GM12878 (cell line): ENCODE measurements around the gene HDGF. TPM values are rescaled to one million over a fixed set of nuclear protein-coding genes. Genes with fewer than 3 reads are reported as not detected.
A peak's percentile ranks its signal among the peaks of the same experiment; 100 is the strongest.

Experiments
- CBX5 ChIP-seq: sonication (generic); IDR thresholded peaks from 2 replicates; pipeline ENCODE4 v1.6.1; 2016; ENCODE audit warnings: low read depth, moderate library complexity, mild to moderate bottlenecking, inconsistent platforms
- CHD4 ChIP-seq: fragments of 200-600 bp; sonication (generic); IDR thresholded peaks from 2 replicates; pipeline ENCODE4 v1.6.1; 2016; ENCODE audit warnings: mild to moderate bottlenecking
- CREB1 ChIP-seq: IDR thresholded peaks from 2 replicates; pipeline ENCODE4 v1.6.1; 2012; ENCODE audit warnings: low read depth, mild to moderate bottlenecking, inconsistent platforms
- EP300 ChIP-seq, 2 experiments: fragments of 150-350 bp in 1 of 2; IDR thresholded peaks; 2 replicates each; pipeline ENCODE4 v1.6.1; 2011 to 2012; ENCODE audit warnings: low read depth in 2 of 2, low read length in 2 of 2, borderline replicate concordance in 1 of 2, improper control_type of control experiment in 1 of 2, inconsistent platforms in 1 of 2; ENCODE audit not compliant: control insufficient read depth in 1 of 2
- ETV6 ChIP-seq, 2 experiments: fragments of 450-650 bp in 1 of 2; IDR thresholded peaks in 1 of 2; conservative IDR thresholded peaks in 1 of 2; 2 replicates each; pipeline ENCODE4 v1.6.1; 2014; ENCODE audit warnings: antibody characterized with exemption in 1 of 2, borderline replicate concordance in 1 of 2, low read depth in 1 of 2, mild to moderate bottlenecking in 1 of 2, moderate library complexity in 1 of 2
- FOS ChIP-seq: IDR thresholded peaks from 3 replicates; pipeline ENCODE4 v1.6.1; 2011; ENCODE audit warnings: borderline replicate concordance; ENCODE audit not compliant: insufficient read length; ENCODE audit errors: extremely low read depth
- FOXM1 ChIP-seq: IDR thresholded peaks from 2 replicates; pipeline ENCODE4 v1.6.1; 2012; ENCODE audit warnings: low read depth, mild to moderate bottlenecking, inconsistent platforms, low read length, moderate library complexity
- HDGF ChIP-seq: fragments of 450-650 bp; IDR thresholded peaks from 2 replicates; pipeline ENCODE4 v1.6.1; 2016; ENCODE audit warnings: antibody characterized with exemption
- MEF2B ChIP-seq: fragments of 450-650 bp; IDR thresholded peaks from 2 replicates; pipeline ENCODE4 v1.6.1; 2018; ENCODE audit warnings: mild to moderate bottlenecking, moderate library complexity; ENCODE audit not compliant: partially characterized antibody, poor library complexity, severe bottlenecking
- NR2F1 ChIP-seq: fragments of 450-650 bp; conservative IDR thresholded peaks from 2 replicates; pipeline ENCODE4 v1.6.1; 2017; ENCODE audit warnings: mild to moderate bottlenecking
- PML ChIP-seq: IDR thresholded peaks from 2 replicates; pipeline ENCODE4 v1.6.1; 2012; ENCODE audit warnings: low read length, inconsistent platforms
- POLR2AphosphoS5 ChIP-seq: IDR thresholded peaks from 2 replicates; pipeline ENCODE4 v1.6.1; 2011; ENCODE audit warnings: mild to moderate bottlenecking, low read length, inconsistent platforms
- RELA ChIP-seq: fragments of 450-650 bp; IDR thresholded peaks from 2 replicates; pipeline ENCODE4 v1.8.0; 2014; ENCODE audit warnings: borderline replicate concordance; ENCODE audit not compliant: partially characterized antibody
- STAT3 ChIP-seq: IDR thresholded peaks from 2 replicates; pipeline ENCODE4 v1.6.1; 2011; ENCODE audit warnings: low read depth, low read length, improper control_type of control experiment
- TCF3 ChIP-seq: IDR thresholded peaks from 2 replicates; pipeline ENCODE4 v1.6.1; 2012; ENCODE audit warnings: low read depth, mild to moderate bottlenecking, low read length, borderline replicate concordance; ENCODE audit not compliant: insufficient read depth
- TCF7 ChIP-seq: IDR thresholded peaks from 2 replicates; pipeline ENCODE4 v1.6.1; 2014; ENCODE audit warnings: antibody characterized with exemption, borderline replicate concordance
- polyA plus RNA-seq, 11 experiments: library from polyadenylated mRNA; depleted of rRNA in 4 of 11; unstranded in 6 of 11; stranded (reverse) in 5 of 11; fragments of >200 nt; fragmentation: Nextera tagmentation in 4 of 11; fragmentation: Illumina TruSeq in 1 of 11; extraction: Ambion mirVana in 4 of 11; extraction: Trizol in 1 of 11; gene quantifications; 1 replicate in 1 of 11; 2 replicates in 10 of 11; pipeline versions ENCODE4 v1.2.1 to v1.2.3, GENCODE V29; 2011 to 2016; ENCODE audit warnings: inconsistent platforms in 2 of 11, missing spikeins in 2 of 11, low read depth in 1 of 11
- total RNA-seq, 4 experiments: library from RNA; depleted of rRNA in 3 of 4; stranded (reverse); fragments of >200 nt in 3 of 4; fragmentation: Illumina TruSeq in 1 of 4; extraction: Trizol in 1 of 4; gene quantifications; 2 replicates each; pipeline versions ENCODE4 v1.2.1 to v1.2.3, GENCODE V29; 2013 to 2021
- TF ChIP-seq, protein P1 (sequence below): fragments of 450-650 bp; IDR thresholded peaks from 2 replicates; pipeline ENCODE4 v1.6.1; 2018; ENCODE audit warnings: borderline replicate concordance, mild to moderate bottlenecking; ENCODE audit not compliant: partially characterized antibody
- TF ChIP-seq, protein P2 (sequence below): fragments of 450-650 bp; IDR thresholded peaks from 2 replicates; pipeline ENCODE4 v1.6.1; 2017; ENCODE audit warnings: mild to moderate bottlenecking, moderate library complexity
- TF ChIP-seq, protein P3 (sequence below): IDR thresholded peaks from 2 replicates; pipeline ENCODE4 v1.6.1; 2011; ENCODE audit warnings: borderline replicate concordance, low read depth, mild to moderate bottlenecking, moderate library complexity, mixed read lengths, low read length; ENCODE audit not compliant: insufficient read depth; ENCODE audit errors: extremely low read length
- TF ChIP-seq, protein P4 (sequence below): fragments of 450-650 bp; IDR thresholded peaks from 2 replicates; pipeline ENCODE4 v1.6.1; 2017; ENCODE audit warnings: mild to moderate bottlenecking

Gene HDGF
- total and polyA plus RNA-seq, 10 of the 15 experiments (the other 5 are each of a cell fraction or from before 2014, with no cell fraction given) = 28.3 to 372 (median 209) TPM

DNA sequence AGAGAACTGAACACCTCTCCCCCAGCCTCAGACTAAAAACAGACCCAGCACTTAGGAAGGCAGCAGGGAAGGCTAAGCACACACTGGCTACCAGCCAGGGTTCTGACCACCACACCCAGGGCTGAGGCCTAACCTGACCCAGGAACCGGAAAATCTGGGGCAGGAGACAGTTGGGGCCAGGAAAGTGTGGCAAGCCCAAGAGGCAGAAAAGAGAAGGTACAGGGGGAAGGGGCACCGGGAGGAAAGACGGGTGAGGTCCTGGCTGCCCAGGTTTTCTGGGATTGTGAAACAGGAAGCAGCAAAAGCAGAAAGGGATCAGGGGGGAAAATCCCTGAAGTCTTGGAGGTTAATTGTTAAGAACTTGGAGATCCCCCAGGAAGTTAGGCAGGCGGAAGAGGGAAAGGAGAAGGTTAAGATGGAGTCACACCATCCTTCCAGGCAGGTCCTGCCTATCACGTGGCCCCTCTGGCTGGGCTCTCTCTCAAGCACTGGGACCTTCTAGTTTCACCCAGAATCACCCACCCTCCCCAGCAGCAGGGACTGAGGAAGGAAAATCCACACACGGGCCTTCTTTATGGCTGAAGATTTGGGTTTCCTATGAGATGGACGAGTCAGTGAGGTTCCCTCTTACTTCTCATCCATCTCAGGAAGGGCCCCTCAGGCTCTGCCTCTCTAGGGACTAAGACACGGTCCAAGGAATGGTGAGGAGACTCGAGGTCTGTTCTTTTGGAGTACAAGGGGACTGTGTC lies 2.6 kb downstream of the HDGF start (continued):
- TF ChIP-seq, protein P1, sequence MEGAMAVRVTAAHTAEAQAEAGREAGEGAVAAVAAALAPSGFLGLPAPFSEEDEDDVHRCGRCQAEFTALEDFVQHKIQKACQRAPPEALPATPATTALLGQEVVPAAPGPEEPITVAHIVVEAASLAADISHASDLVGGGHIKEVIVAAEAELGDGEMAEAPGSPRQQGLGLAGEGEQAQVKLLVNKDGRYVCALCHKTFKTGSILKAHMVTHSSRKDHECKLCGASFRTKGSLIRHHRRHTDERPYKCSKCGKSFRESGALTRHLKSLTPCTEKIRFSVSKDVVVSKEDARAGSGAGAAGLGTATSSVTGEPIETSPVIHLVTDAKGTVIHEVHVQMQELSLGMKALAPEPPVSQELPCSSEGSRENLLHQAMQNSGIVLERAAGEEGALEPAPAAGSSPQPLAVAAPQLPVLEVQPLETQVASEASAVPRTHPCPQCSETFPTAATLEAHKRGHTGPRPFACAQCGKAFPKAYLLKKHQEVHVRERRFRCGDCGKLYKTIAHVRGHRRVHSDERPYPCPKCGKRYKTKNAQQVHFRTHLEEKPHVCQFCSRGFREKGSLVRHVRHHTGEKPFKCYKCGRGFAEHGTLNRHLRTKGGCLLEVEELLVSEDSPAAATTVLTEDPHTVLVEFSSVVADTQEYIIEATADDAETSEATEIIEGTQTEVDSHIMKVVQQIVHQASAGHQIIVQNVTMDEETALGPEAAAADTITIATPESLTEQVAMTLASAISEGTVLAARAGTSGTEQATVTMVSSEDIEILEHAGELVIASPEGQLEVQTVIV = no peak
- peak; percentile 73 for TF ChIP-seq POLR2AphosphoS5
- TF ChIP-seq HDGF = 0 out of 2 replicates have a peak, but pooled peaks have one; percentile 44
- TF ChIP-seq CREB1 = no peak
- TF ChIP-seq TCF3 = no peak
- no peak for TF ChIP-seq NR2F1
- TF ChIP-seq CBX5 = no peak
- no peak for TF ChIP-seq PML
- no peak for TF ChIP-seq TCF7
- TF ChIP-seq ETV6 (conservative IDR thresholded peaks at IDR 0.05 in 1 of 2, IDR thresholded peaks at IDR 0.05 in 1 of 2; ENCODE audit: borderline replicate concordance in 1 of 2, low read depth in 1 of 2) = no peak
- 0 out of 4 replicates have a peak, but pooled peaks of 1 of the 2 experiments have one; percentile 15 for TF ChIP-seq EP300 (IDR thresholded peaks at IDR 0.05; ENCODE audit: borderline replicate concordance in 1 of 2, control insufficient read depth in 1 of 2, low read depth in 2 of 2, low read length in 2 of 2)
- TF ChIP-seq, protein P2, sequence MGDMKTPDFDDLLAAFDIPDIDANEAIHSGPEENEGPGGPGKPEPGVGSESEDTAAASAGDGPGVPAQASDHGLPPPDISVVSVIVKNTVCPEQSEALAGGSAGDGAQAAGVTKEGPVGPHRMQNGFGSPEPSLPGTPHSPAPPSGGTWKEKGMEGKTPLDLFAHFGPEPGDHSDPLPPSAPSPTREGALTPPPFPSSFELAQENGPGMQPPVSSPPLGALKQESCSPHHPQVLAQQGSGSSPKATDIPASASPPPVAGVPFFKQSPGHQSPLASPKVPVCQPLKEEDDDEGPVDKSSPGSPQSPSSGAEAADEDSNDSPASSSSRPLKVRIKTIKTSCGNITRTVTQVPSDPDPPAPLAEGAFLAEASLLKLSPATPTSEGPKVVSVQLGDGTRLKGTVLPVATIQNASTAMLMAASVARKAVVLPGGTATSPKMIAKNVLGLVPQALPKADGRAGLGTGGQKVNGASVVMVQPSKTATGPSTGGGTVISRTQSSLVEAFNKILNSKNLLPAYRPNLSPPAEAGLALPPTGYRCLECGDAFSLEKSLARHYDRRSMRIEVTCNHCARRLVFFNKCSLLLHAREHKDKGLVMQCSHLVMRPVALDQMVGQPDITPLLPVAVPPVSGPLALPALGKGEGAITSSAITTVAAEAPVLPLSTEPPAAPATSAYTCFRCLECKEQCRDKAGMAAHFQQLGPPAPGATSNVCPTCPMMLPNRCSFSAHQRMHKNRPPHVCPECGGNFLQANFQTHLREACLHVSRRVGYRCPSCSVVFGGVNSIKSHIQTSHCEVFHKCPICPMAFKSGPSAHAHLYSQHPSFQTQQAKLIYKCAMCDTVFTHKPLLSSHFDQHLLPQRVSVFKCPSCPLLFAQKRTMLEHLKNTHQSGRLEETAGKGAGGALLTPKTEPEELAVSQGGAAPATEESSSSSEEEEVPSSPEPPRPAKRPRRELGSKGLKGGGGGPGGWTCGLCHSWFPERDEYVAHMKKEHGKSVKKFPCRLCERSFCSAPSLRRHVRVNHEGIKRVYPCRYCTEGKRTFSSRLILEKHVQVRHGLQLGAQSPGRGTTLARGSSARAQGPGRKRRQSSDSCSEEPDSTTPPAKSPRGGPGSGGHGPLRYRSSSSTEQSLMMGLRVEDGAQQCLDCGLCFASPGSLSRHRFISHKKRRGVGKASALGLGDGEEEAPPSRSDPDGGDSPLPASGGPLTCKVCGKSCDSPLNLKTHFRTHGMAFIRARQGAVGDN = peak; percentile 69
- no peak for TF ChIP-seq RELA
- TF ChIP-seq FOXM1 = no peak
- TF ChIP-seq FOS = no peak
- TF ChIP-seq STAT3 = no peak
- no peak for TF ChIP-seq CHD4
- TF ChIP-seq, protein P3, sequence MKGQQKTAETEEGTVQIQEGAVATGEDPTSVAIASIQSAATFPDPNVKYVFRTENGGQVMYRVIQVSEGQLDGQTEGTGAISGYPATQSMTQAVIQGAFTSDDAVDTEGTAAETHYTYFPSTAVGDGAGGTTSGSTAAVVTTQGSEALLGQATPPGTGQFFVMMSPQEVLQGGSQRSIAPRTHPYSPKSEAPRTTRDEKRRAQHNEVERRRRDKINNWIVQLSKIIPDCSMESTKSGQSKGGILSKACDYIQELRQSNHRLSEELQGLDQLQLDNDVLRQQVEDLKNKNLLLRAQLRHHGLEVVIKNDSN = peak; percentile 75
- TF ChIP-seq, protein P4, sequence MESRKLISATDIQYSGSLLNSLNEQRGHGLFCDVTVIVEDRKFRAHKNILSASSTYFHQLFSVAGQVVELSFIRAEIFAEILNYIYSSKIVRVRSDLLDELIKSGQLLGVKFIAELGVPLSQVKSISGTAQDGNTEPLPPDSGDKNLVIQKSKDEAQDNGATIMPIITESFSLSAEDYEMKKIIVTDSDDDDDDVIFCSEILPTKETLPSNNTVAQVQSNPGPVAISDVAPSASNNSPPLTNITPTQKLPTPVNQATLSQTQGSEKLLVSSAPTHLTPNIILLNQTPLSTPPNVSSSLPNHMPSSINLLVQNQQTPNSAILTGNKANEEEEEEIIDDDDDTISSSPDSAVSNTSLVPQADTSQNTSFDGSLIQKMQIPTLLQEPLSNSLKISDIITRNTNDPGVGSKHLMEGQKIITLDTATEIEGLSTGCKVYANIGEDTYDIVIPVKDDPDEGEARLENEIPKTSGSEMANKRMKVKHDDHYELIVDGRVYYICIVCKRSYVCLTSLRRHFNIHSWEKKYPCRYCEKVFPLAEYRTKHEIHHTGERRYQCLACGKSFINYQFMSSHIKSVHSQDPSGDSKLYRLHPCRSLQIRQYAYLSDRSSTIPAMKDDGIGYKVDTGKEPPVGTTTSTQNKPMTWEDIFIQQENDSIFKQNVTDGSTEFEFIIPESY = no peak
- no peak for TF ChIP-seq MEF2B
